Peyer's patch (tissue), 4 donors: ENCODE measurements around the gene UTP14C. TPM values are rescaled to one million over a fixed set of nuclear protein-coding genes. Genes with fewer than 3 reads are reported as not detected.

ENCODE experiments used
- DNase-seq, 3 donors: peaks; one replicate each; pipeline ENCODE4 v3.0.0-alpha.2; 2017 to 2019
- H3K27ac ChIP-seq, 4 donors: fragments of 200-600 bp; sonication (generic); one replicate each; pipeline ENCODE4 v1.5.1; 2016 to 2019
- H3K27me3 ChIP-seq, 2 donors: fragments of 200-600 bp; sonication (generic); one replicate each; pipeline ENCODE4 v1.5.1; 2019
- H3K36me3 ChIP-seq, 3 donors: fragments of 200-600 bp; sonication (generic); one replicate each; pipeline ENCODE4 v1.5.1; 2016 to 2019
- H3K4me1 ChIP-seq, 4 donors: fragments of 200-600 bp; sonication (generic); one replicate each; pipeline ENCODE4 v1.5.1; 2016 to 2019
- H3K4me3 ChIP-seq, 4 donors: fragments of 200-600 bp; sonication (generic); 1 replicate in 3 of 4; 2 replicates in 1 of 4; pipeline ENCODE4 v1.5.1; 2016 to 2019; ENCODE audit warnings: mild to moderate bottlenecking in 1 of 4
- H3K9me3 ChIP-seq, 4 donors: fragments of 200-600 bp; sonication (generic); one replicate each; pipeline ENCODE4 v1.5.1; 2016 to 2019; ENCODE audit warnings: mild to moderate bottlenecking in 1 of 4
- CTCF ChIP-seq, 6 experiments: fragments of 450-650 bp in 4 of 6; fragments of 200-600 bp in 2 of 6; sonication (generic) in 1 of 6; IDR thresholded peaks; one replicate each; pipeline ENCODE4 v1.5.1; 2017 to 2019; ENCODE audit warnings: antibody characterized with exemption in 6 of 6, mild to moderate bottlenecking in 3 of 6, moderate library complexity in 1 of 6
- POLR2A ChIP-seq, 2 donors: fragments of 450-650 bp; IDR thresholded peaks; one replicate each; pipeline ENCODE4 v1.5.1; 2017; ENCODE audit warnings: antibody characterized with exemption in 2 of 2, mild to moderate bottlenecking in 2 of 2, moderate library complexity in 2 of 2
- total RNA-seq, 4 donors: library from RNA; depleted of rRNA; stranded (reverse); fragments of >200 nt; gene quantifications; one replicate each; pipeline ENCODE4 v1.1.0, GENCODE V29; 2016

UTP14C gene
- total RNA-seq, 4 donors from 2014 or later = 17.2 to 20.1 (median 18.6) TPM

- Histone ChIP-seq H3K36me3 (no peaks in the 10 kb centered on the region), H3K9me3 (no peaks in the 10 kb centered on the region), H3K27ac (no peak overlapping the region), H3K27me3 (no peaks in the 10 kb centered on the region), H3K4me1 (no peaks in the 10 kb centered on the region), H3K4me3 (no peak overlapping the region)
- no peak for DNase-seq
- no peak for TF ChIP-seq CTCF (IDR thresholded peaks at IDR 0.05)
- TF ChIP-seq POLR2A (IDR thresholded peaks at IDR 0.05) = no peak
Measured at GRCh38 chr13:52034616-52035226, 10.2 kb downstream of the UTP14C start.

GRCh38 chr13:52036037-52036436, 11.5 kb downstream of the UTP14C start:
- DNase-seq = no peak
- H3K27ac ChIP-seq = no peak overlapping the region
- TF ChIP-seq POLR2A (IDR thresholded peaks at IDR 0.05) (no peak), CTCF (IDR thresholded peaks at IDR 0.05) (no peak)

GRCh38 chr13:52043675-52044074, 19.2 kb downstream of the UTP14C start:
- Histone ChIP-seq H3K4me3 (no peak overlapping the region), H3K4me1 (no peaks in the 10 kb centered on the region), H3K9me3 (no peaks in the 10 kb centered on the region), H3K27ac (no peak overlapping the region), H3K27me3 (no peaks in the 10 kb centered on the region), H3K36me3 (no peaks in the 10 kb centered on the region)
- DNase-seq = no peak
- no peak for TF ChIP-seq CTCF (IDR thresholded peaks at IDR 0.05)
- TF ChIP-seq POLR2A (IDR thresholded peaks at IDR 0.05) = no peak

More at GRCh38 chr13:52036037-52036436, 11.5 kb downstream of the UTP14C start:
- H3K27me3 ChIP-seq = no peaks in the 10 kb centered on the region
- no peak overlapping the region for H3K4me3 ChIP-seq
- H3K9me3 ChIP-seq = no peaks in the 10 kb centered on the region
- no peaks in the 10 kb centered on the region for H3K4me1 ChIP-seq
- no peaks in the 10 kb centered on the region for H3K36me3 ChIP-seq

GRCh38 chr13:52047463-52047862, 23.0 kb downstream of the UTP14C start:
- Histone ChIP-seq H3K36me3 (no peaks in the 10 kb centered on the region), H3K4me3 (no peak overlapping the region), H3K4me1 (no peaks in the 10 kb centered on the region), H3K9me3 (no peaks in the 10 kb centered on the region), H3K27me3 (no peaks in the 10 kb centered on the region), H3K27ac (no peak overlapping the region)
- TF ChIP-seq CTCF (IDR thresholded peaks at IDR 0.05) = no peak
- TF ChIP-seq POLR2A (IDR thresholded peaks at IDR 0.05) = no peak
- no peak for DNase-seq

DNA sequence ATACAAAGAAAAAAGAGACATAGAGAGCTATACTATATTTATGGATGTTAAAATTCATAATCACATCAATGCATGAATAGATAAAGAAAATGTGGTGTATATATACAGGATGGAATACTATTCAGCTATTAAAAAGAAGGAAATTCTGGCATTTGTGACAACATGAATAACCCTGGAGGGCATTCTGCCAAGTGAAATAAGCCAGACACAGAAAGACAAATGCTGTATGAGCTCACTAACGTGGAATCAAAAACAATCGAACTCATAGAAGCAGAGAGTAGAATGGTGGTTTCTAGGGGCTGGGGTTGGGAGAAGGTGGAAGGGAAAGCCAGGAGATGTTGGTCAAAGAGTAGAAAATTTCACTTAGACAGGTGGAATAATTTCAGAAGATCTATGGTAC, 24.0 kb downstream of the UTP14C start:
- H3K4me3 ChIP-seq = no peak overlapping the region
- no peaks in the 10 kb centered on the region for H3K36me3 ChIP-seq
- no peak for DNase-seq
- H3K4me1 ChIP-seq = no peaks in the 10 kb centered on the region
- no peaks in the 10 kb centered on the region for H3K27me3 ChIP-seq
- no peak overlapping the region for H3K27ac ChIP-seq
- no peak for TF ChIP-seq POLR2A (IDR thresholded peaks at IDR 0.05)
- no peak for TF ChIP-seq CTCF (IDR thresholded peaks at IDR 0.05)
- no peaks in the 10 kb centered on the region for H3K9me3 ChIP-seq

- no peak for TF ChIP-seq POLR2A (IDR thresholded peaks at IDR 0.05)
- no peak for TF ChIP-seq CTCF (IDR thresholded peaks at IDR 0.05)
- H3K9me3 ChIP-seq = no peaks in the 10 kb centered on the region
- no peak overlapping the region for H3K27ac ChIP-seq
- no peaks in the 10 kb centered on the region for H3K4me1 ChIP-seq
- no peak overlapping the region for H3K4me3 ChIP-seq
- H3K27me3 ChIP-seq = no peaks in the 10 kb centered on the region
- H3K36me3 ChIP-seq = no peaks in the 10 kb centered on the region
- DNase-seq = no peak
Measured at GRCh38 chr13:52051400-52051799, 26.9 kb downstream of the UTP14C start.
